GM12878 (cell line): ENCODE measurements around the gene RAP1A. TPM values are rescaled to one million over a fixed set of nuclear protein-coding genes. Genes with fewer than 3 reads are reported as not detected.

Experiments
- ATAC-seq: fragments of 200-7000 bp; cut with Tn5 transposase; 3 replicates; pipeline ENCODE4 v1.9.1; 2020; ENCODE audit warnings: mild to moderate bottlenecking, moderate library complexity
- BruUV-seq: library from RNA; stranded (reverse); fragments of 400-500 nt; replicated peaks from 2 replicates; lab custom pipeline; 2021; lab: Mats Ljungman, UMichigan
- CTCF ChIA-PET: fragments of 300-600 bp; sonication (Branson Sonifier 250); formaldehyde crosslinking; extraction: SDS; loops from one replicate; lab custom pipeline; 2021; ENCODE audit warnings: inconsistent platforms; lab: Yijun Ruan, JAX
- POLR2A ChIA-PET: fragments of 350-600 bp; formaldehyde crosslinking; extraction: SDS; loops from one replicate; lab custom pipeline; 2021; ENCODE audit warnings: inconsistent platforms; lab: Charles Lee
- RAD21 ChIA-PET: fragments of 300-600 bp; sonication (Branson Sonifier 250); formaldehyde crosslinking; loops from one replicate; lab custom pipeline; 2023; ENCODE audit warnings: antibody characterized with exemption; ENCODE audit not compliant: unreplicated experiment; lab: Charles Lee
- SMC1A ChIA-PET: fragments of 300-600 bp; sonication (Branson Sonifier 250); formaldehyde crosslinking; loops from one replicate; lab custom pipeline; 2023; ENCODE audit not compliant: unreplicated experiment, uncharacterized antibody; lab: Charles Lee
- DNase-seq: peaks from one replicate; pipeline ENCODE4 v3.0.0-alpha.2; 2011; ENCODE audit warnings: low read depth, low spot score
- FAIRE-seq: peaks from 3 replicates; lab custom pipeline; 2011; peaks lifted over from hg19 to GRCh38; lab: Jason Lieb, UNC
- H2AFZ ChIP-seq: 2 replicates; pipeline ENCODE4 v1.6.0; 2011; ENCODE audit warnings: low read depth, low read length, control low read depth; ENCODE audit not compliant: control insufficient read depth
- H3K27ac ChIP-seq: 2 replicates; pipeline ENCODE4 v1.5.1; 2011; ENCODE audit warnings: control low read depth; ENCODE audit not compliant: control insufficient read depth, insufficient read depth
- H3K27me3 ChIP-seq, 2 experiments: replicated peaks in 1 of 2; 2 replicates each; pipeline versions ENCODE4 v1.6.0 to v1.6.1; 2011; ENCODE audit warnings: low read length in 1 of 2; ENCODE audit not compliant: control insufficient read depth in 2 of 2, insufficient read depth in 2 of 2
- H3K36me3 ChIP-seq, 2 experiments: 2 replicates each; pipeline ENCODE4 v1.5.1; 2011; ENCODE audit warnings: low read length in 1 of 2; ENCODE audit not compliant: control insufficient read depth in 2 of 2, insufficient read depth in 2 of 2
- H3K4me1 ChIP-seq: 2 replicates; pipeline ENCODE4 v1.6.1; 2011; ENCODE audit warnings: mild to moderate bottlenecking, low read length, moderate library complexity, mixed read lengths; ENCODE audit not compliant: control insufficient read depth, insufficient read depth
- H3K4me2 ChIP-seq: 2 replicates; pipeline ENCODE4 v1.6.0; 2011; ENCODE audit warnings: control low read depth; ENCODE audit not compliant: control insufficient read depth, insufficient read depth
- H3K4me3 ChIP-seq: fragments of 200-600 bp; sonication (generic); 2 replicates; pipeline ENCODE4 v1.5.1; 2016
- H3K79me2 ChIP-seq: 2 replicates; pipeline ENCODE4 v1.6.0; 2011; ENCODE audit warnings: low read length; ENCODE audit not compliant: control insufficient read depth, insufficient read depth
- H3K9ac ChIP-seq: 2 replicates; pipeline ENCODE4 v1.8.0; 2011; ENCODE audit warnings: low read length, control low read depth, mixed read lengths; ENCODE audit not compliant: control insufficient read depth, insufficient read depth
- H3K9me3 ChIP-seq: replicated peaks from 3 replicates; pipeline ENCODE4 v1.5.1; 2011; ENCODE audit warnings: mild to moderate bottlenecking, low read length; ENCODE audit not compliant: control insufficient read depth, insufficient read depth
- H4K20me1 ChIP-seq: 2 replicates; pipeline ENCODE4 v1.6.0; 2011; ENCODE audit not compliant: control insufficient read depth, insufficient read depth
- EZH2 ChIP-seq: IDR thresholded peaks from 2 replicates; pipeline ENCODE4 v1.6.1; 2012; ENCODE audit warnings: low read depth, mild to moderate bottlenecking, control low read depth, inconsistent platforms, low read length, borderline replicate concordance; ENCODE audit not compliant: control insufficient read depth
- MAX ChIP-seq: IDR thresholded peaks from 2 replicates; pipeline ENCODE4 v1.6.1; 2012; ENCODE audit warnings: low read depth, low read length, improper control_type of control experiment
- MYB ChIP-seq: fragments of 150-350 bp; IDR thresholded peaks from 2 replicates; pipeline ENCODE4 v1.6.1; 2014; ENCODE audit warnings: mild to moderate bottlenecking, low read depth, low read length, borderline replicate concordance
- PAX8 ChIP-seq: fragments of 450-650 bp; IDR thresholded peaks from 2 replicates; pipeline ENCODE4 v1.6.1; 2017; ENCODE audit warnings: mild to moderate bottlenecking, moderate library complexity
- RAD21 ChIP-seq: IDR thresholded peaks from 2 replicates; pipeline ENCODE4 v1.6.1; 2011; ENCODE audit warnings: mild to moderate bottlenecking, low read depth, low read length, moderate library complexity; ENCODE audit not compliant: insufficient read depth
- STAT3 ChIP-seq: IDR thresholded peaks from 2 replicates; pipeline ENCODE4 v1.6.1; 2011; ENCODE audit warnings: low read depth, low read length, improper control_type of control experiment
- YBX1 ChIP-seq: fragments of 450-650 bp; IDR thresholded peaks from 2 replicates; pipeline ENCODE4 v1.6.1; 2016; ENCODE audit warnings: antibody characterized with exemption
- ZBTB33 ChIP-seq: fragments of 450-650 bp; IDR thresholded peaks from 2 replicates; pipeline ENCODE4 v1.6.1; 2017; ENCODE audit warnings: mild to moderate bottlenecking
- WGBS: methylation state at CpG from one replicate; pipeline ENCODE4 v1.1.6; 2016; ENCODE audit warnings: low lambda C conversion rate; ENCODE audit not compliant: insufficient replicate concordance, insufficient coverage; ENCODE audit errors: missing lambda C conversion rate; 5-methylcytosine and 5-hydroxymethylcytosine counted together
- in situ Hi-C: fragments of 300-500 bp; cut with MboI; formaldehyde crosslinking; loops from 9 replicates; pipeline ENCODE4 v1.14.3; 2018; ENCODE audit warnings: mixed read lengths
- intact Hi-C: fragments of 100-400 bp; cut with micrococcal nuclease; formaldehyde crosslinking; loops from one replicate; pipeline ENCODE4 v1.14.2; 2022; ENCODE audit not compliant: unreplicated experiment
- polyA plus RNA-seq, 11 experiments: library from polyadenylated mRNA; depleted of rRNA in 4 of 11; unstranded in 6 of 11; stranded (reverse) in 5 of 11; fragments of >200 nt; fragmentation: Nextera tagmentation in 4 of 11; fragmentation: Illumina TruSeq in 1 of 11; extraction: Ambion mirVana in 4 of 11; extraction: Trizol in 1 of 11; gene quantifications; 1 replicate in 1 of 11; 2 replicates in 10 of 11; pipeline versions ENCODE4 v1.2.1 to v1.2.3, GENCODE V29; 2011 to 2016; ENCODE audit warnings: inconsistent platforms in 2 of 11, missing spikeins in 2 of 11, low read depth in 1 of 11
- total RNA-seq, 4 experiments: library from RNA; depleted of rRNA in 3 of 4; stranded (reverse); fragments of >200 nt in 3 of 4; fragmentation: Illumina TruSeq in 1 of 4; extraction: Trizol in 1 of 4; gene quantifications; 2 replicates each; pipeline versions ENCODE4 v1.2.1 to v1.2.3, GENCODE V29; 2013 to 2021

The RAP1A gene
- total and polyA plus RNA-seq, 10 of the 15 experiments (the other 5 are each of a cell fraction or from before 2014, with no cell fraction given), result 38.4 to 213 (median 86.0) TPM

GRCh38 chr1:111581166-111581565 is 38.4 kb upstream of the RAP1A start (continued):
- TF ChIP-seq STAT3 (no peak), RAD21 (no peak)

GRCh38 chr1:111582016-111582415 is 37.6 kb upstream of the RAP1A start:
- in situ Hi-C loops, result no loop called here
- ChIA-PET CTCF (interaction anchor here (0.7 to 2.7 kb wide), 6 partner anchors 9 to 165 kb away, joined by 3 to 12 read pairs (median 6); no protein-coding TSS in a partner anchor), SMC1A (interaction anchor here (0.6 to 16.7 kb wide), 15 partner anchors 9 to 169 kb away, joined by 3 to 446 read pairs (median 4); partner anchors contain the start of gene RAP1A), POLR2A (interaction anchor here (0.6 kb wide), 1 partner anchor 36 kb away, joined by 3 read pairs; no protein-coding TSS in a partner anchor), RAD21 (interaction anchor here (0.6 to 2.1 kb wide), 11 partner anchors 9 to 131 kb away, joined by 3 to 8 read pairs (median 4); no protein-coding TSS in a partner anchor)
- Histone ChIP-seq H4K20me1 (no peaks in the 10 kb centered on the region), H2AFZ (no peak overlapping the region), H3K27me3 (no peaks in the 10 kb centered on the region), H3K79me2 (no peaks in the 10 kb centered on the region), H3K9ac (no peak overlapping the region), H3K36me3 (no peaks in the 10 kb centered on the region), H3K4me1 (peaks cover 8% of the 10 kb centered on the region; the same call in 1 of the 2 replicates), H3K4me3 (no peak overlapping the region), H3K27ac (no peak overlapping the region), H3K9me3 (no peaks in the 10 kb centered on the region), H3K4me2 (no peak overlapping the region)
- BruUV-seq, result no TSS peak
- WGBS, result 100% methylated on average over 1 of the region's 1 CpG
- intact Hi-C loops, result no loop called here
- no peak for DNase-seq
- no peak for FAIRE-seq
- ATAC-seq, result no peak
- TF ChIP-seq ZBTB33, result no peak
- no peak for TF ChIP-seq MYB
- no peak for TF ChIP-seq MAX
- no peak for TF ChIP-seq PAX8
- TF ChIP-seq EZH2, result no peak
- no peak for TF ChIP-seq YBX1
